Trophoblast cell (in vitro differentiated cells and primary cell): ENCODE results near the gene SASH1.

Experiments
- DNase-seq, 2 donors: peaks; one replicate each; pipeline ENCODE4 v3.0.0-alpha.2; 2016
- H2AFZ ChIP-seq: 2 replicates; pipeline ENCODE4 v1.6.1; 2013; ENCODE audit warnings: low read length, moderate library complexity, mild to moderate bottlenecking; ENCODE audit not compliant: insufficient read depth, poor library complexity
- H2AK5ac ChIP-seq: 2 replicates; pipeline ENCODE4 v1.6.1; 2013; ENCODE audit warnings: mild to moderate bottlenecking, low read length
- H2BK120ac ChIP-seq: 2 replicates; pipeline ENCODE4 v1.6.1; 2013; ENCODE audit warnings: low read length, mild to moderate bottlenecking, moderate library complexity; ENCODE audit not compliant: insufficient read depth, poor library complexity
- H2BK12ac ChIP-seq: 2 replicates; pipeline ENCODE4 v1.6.1; 2013; ENCODE audit warnings: mild to moderate bottlenecking, low read length, moderate library complexity
- H2BK5ac ChIP-seq: 2 replicates; pipeline ENCODE4 v1.6.1; 2013; ENCODE audit warnings: low read length, low read depth, moderate library complexity, mild to moderate bottlenecking; ENCODE audit not compliant: poor library complexity
- H3K14ac ChIP-seq: 2 replicates; pipeline ENCODE4 v1.6.1; 2013; ENCODE audit warnings: mild to moderate bottlenecking, low read length
- H3K18ac ChIP-seq: 2 replicates; pipeline ENCODE4 v1.6.1; 2013; ENCODE audit warnings: mild to moderate bottlenecking, low read length
- H3K23ac ChIP-seq: 2 replicates; pipeline ENCODE4 v1.6.1; 2013; ENCODE audit warnings: low read length
- H3K27ac ChIP-seq: 2 replicates; pipeline ENCODE4 v1.5.1; 2013; ENCODE audit warnings: low read depth, mild to moderate bottlenecking, inconsistent platforms, low read length, moderate library complexity
- H3K27me3 ChIP-seq: 2 replicates; pipeline ENCODE4 v1.6.1; 2013; ENCODE audit warnings: inconsistent platforms, mild to moderate bottlenecking, low read length, moderate library complexity; ENCODE audit not compliant: insufficient read depth
- H3K36me3 ChIP-seq, 2 experiments: 1 replicate in 1 of 2; 2 replicates in 1 of 2; pipeline ENCODE4 v1.6.1; 2013; ENCODE audit warnings: low read length in 2 of 2, mild to moderate bottlenecking in 2 of 2, moderate library complexity in 1 of 2; ENCODE audit not compliant: insufficient read depth in 2 of 2, control insufficient read depth in 1 of 2
- H3K4ac ChIP-seq: 2 replicates; pipeline ENCODE4 v1.6.1; 2013; ENCODE audit warnings: low read depth, mild to moderate bottlenecking, low read length, moderate library complexity
- H3K4me1 ChIP-seq, 2 experiments: 1 replicate in 1 of 2; 2 replicates in 1 of 2; pipeline ENCODE4 v1.6.1; 2013; ENCODE audit warnings: low read length in 2 of 2, mild to moderate bottlenecking in 2 of 2, moderate library complexity in 1 of 2; ENCODE audit not compliant: insufficient read depth in 2 of 2, control insufficient read depth in 1 of 2
- H3K4me2 ChIP-seq: 2 replicates; pipeline ENCODE4 v1.6.1; 2013; ENCODE audit warnings: inconsistent platforms, mild to moderate bottlenecking, low read length, moderate library complexity
- H3K4me3 ChIP-seq: 2 replicates; pipeline ENCODE4 v1.5.1; 2013; ENCODE audit warnings: mild to moderate bottlenecking, low read depth, low read length, inconsistent platforms
- H3K79me1 ChIP-seq: one replicate; pipeline ENCODE4 v1.6.1; 2013; ENCODE audit warnings: low read length
- H3K79me2 ChIP-seq: 2 replicates; pipeline ENCODE4 v1.6.1; 2013; ENCODE audit warnings: low read length, mild to moderate bottlenecking; ENCODE audit not compliant: control insufficient read depth, insufficient read depth, poor library complexity
- H3K9ac ChIP-seq: 2 replicates; pipeline ENCODE4 v1.6.1; 2013; ENCODE audit warnings: mild to moderate bottlenecking, low read length
- H3K9me3 ChIP-seq: 2 replicates; pipeline ENCODE4 v1.6.1; 2013; ENCODE audit warnings: low read depth, mild to moderate bottlenecking, control low read depth, inconsistent platforms, low read length; ENCODE audit not compliant: insufficient read depth
- H4K12ac ChIP-seq: 2 replicates; pipeline ENCODE4 v1.6.1; 2013; ENCODE audit warnings: low read depth, mild to moderate bottlenecking, low read length, moderate library complexity
- H4K8ac ChIP-seq: 2 replicates; pipeline ENCODE4 v1.6.1; 2013; ENCODE audit warnings: low read depth, mild to moderate bottlenecking, low read length, moderate library complexity
- H4K91ac ChIP-seq: one replicate; pipeline ENCODE4 v1.6.1; 2013; ENCODE audit warnings: low read depth, mild to moderate bottlenecking, low read length, moderate library complexity
- WGBS: extraction: QIAGEN DNeasy Blood & Tissue Kit; methylation state at CpG from one replicate; pipeline ENCODE4 v1.1.7; 2013; ENCODE audit warnings: missing lambda C conversion rate; ENCODE audit not compliant: insufficient read length, insufficient coverage; ENCODE audit errors: extremely low coverage; 5-methylcytosine and 5-hydroxymethylcytosine counted together

SASH1 gene

GRCh38 chr6:148566664-148567350 is 224.2 kb downstream of the SASH1 start:
- no CpG with 5 or more reads among the region's 3 CpGs for WGBS

GRCh38 chr6:148570456-148570855 is 227.8 kb downstream of the SASH1 start:
- Histone ChIP-seq H4K8ac (no peak overlapping the region), H3K79me2 (no peaks in the 10 kb centered on the region), H2AFZ (no peak overlapping the region), H4K91ac (no peak overlapping the region), H3K4me1 (no peaks in the 10 kb centered on the region), H3K4me2 (no peak overlapping the region), H3K9me3 (no peaks in the 10 kb centered on the region), H3K14ac (no peak overlapping the region), H3K4me3 (no peak overlapping the region), H3K27me3 (no peaks in the 10 kb centered on the region), H3K18ac (no peak overlapping the region), H4K12ac (no peak overlapping the region), H2BK12ac (no peak overlapping the region), H3K9ac (no peak overlapping the region), H2AK5ac (no peak overlapping the region), H3K4ac (no peak overlapping the region), H3K36me3 (no peaks in the 10 kb centered on the region), H2BK120ac (no peak overlapping the region), H3K79me1 (no peaks in the 10 kb centered on the region), H3K27ac (no peak overlapping the region), H2BK5ac (no peak overlapping the region), H3K23ac (no peak overlapping the region)
- DNase-seq = no peak
- no CpG with 5 or more reads among the region's 7 CpGs for WGBS

More at GRCh38 chr6:148566664-148567350, 224.2 kb downstream of the SASH1 start:
- H3K36me3 ChIP-seq = no peaks in the 10 kb centered on the region
- H3K18ac ChIP-seq = no peak overlapping the region
- no peak overlapping the region for H2AFZ ChIP-seq
- H2BK12ac ChIP-seq = no peak overlapping the region
- H3K9ac ChIP-seq = no peak overlapping the region
- H3K79me2 ChIP-seq = no peaks in the 10 kb centered on the region
- no peaks in the 10 kb centered on the region for H3K27me3 ChIP-seq
- H3K4ac ChIP-seq = no peak overlapping the region
- peaks cover 2% of the 10 kb centered on the region for H3K9me3 ChIP-seq
- no peaks in the 10 kb centered on the region for H3K79me1 ChIP-seq
- H2AK5ac ChIP-seq = no peak overlapping the region
- no peak overlapping the region for H2BK120ac ChIP-seq
- H2BK5ac ChIP-seq = no peak overlapping the region
- no peak overlapping the region for H4K8ac ChIP-seq
- H3K23ac ChIP-seq = no peak overlapping the region
- no peak for DNase-seq
- no peak overlapping the region for H3K14ac ChIP-seq
- no peak overlapping the region for H3K4me3 ChIP-seq
- H3K27ac ChIP-seq = no peak overlapping the region
- H4K91ac ChIP-seq = no peak overlapping the region
- no peak overlapping the region for H3K4me2 ChIP-seq
- no peak overlapping the region for H4K12ac ChIP-seq
- no peaks in the 10 kb centered on the region for H3K4me1 ChIP-seq

DNA sequence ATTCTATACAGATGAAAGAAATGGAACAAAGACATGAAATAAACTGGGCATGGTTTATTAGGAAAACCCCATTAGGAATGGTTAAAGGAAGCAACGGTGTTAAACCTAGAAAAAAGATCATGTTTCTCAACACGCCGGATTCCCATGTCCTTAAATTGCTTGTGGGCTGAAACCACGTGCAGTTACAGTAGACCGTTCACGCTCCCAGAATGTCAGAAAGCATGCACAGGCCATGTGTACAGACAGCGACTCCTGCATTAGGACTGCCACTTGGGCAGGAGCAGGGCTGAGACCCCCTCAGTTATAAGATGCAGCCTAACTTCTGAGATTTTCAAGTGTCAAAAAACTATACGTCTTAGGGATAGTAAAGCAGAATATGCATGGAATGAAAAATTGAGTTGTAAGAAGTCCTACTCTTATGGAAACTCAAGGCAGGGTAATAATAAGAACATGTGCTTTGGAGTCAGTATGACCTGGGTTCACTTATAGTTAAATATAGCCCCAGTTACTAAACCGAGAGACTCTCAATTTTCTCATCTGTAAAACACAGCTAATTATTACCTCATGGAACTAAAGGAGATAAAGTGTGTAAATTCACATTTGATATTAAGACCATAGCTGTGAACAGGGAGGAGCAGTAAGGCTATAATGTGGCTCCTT is 230.2 kb downstream of the SASH1 start:
- H3K9ac ChIP-seq = no peak overlapping the region
- no peak overlapping the region for H2BK120ac ChIP-seq
- H3K4me3 ChIP-seq = no peak overlapping the region
- H4K8ac ChIP-seq = no peak overlapping the region
- no peak overlapping the region for H2AK5ac ChIP-seq
- no peaks in the 10 kb centered on the region for H3K36me3 ChIP-seq
- H3K4ac ChIP-seq = no peak overlapping the region
- no peak overlapping the region for H2BK12ac ChIP-seq
- WGBS = no CpG with 5 or more reads among the region's 9 CpGs
- H3K14ac ChIP-seq = no peak overlapping the region
- no peaks in the 10 kb centered on the region for H3K4me1 ChIP-seq
- H3K4me2 ChIP-seq = no peak overlapping the region
- DNase-seq = no peak
- H4K12ac ChIP-seq = no peak overlapping the region
- H3K18ac ChIP-seq = no peak overlapping the region
- H3K27ac ChIP-seq = no peak overlapping the region
- H2BK5ac ChIP-seq = no peak overlapping the region
- no peaks in the 10 kb centered on the region for H3K9me3 ChIP-seq
- no peaks in the 10 kb centered on the region for H3K79me1 ChIP-seq
- H3K27me3 ChIP-seq = no peaks in the 10 kb centered on the region
- no peak overlapping the region for H2AFZ ChIP-seq
- no peaks in the 10 kb centered on the region for H3K79me2 ChIP-seq
- no peak overlapping the region for H3K23ac ChIP-seq
- no peak overlapping the region for H4K91ac ChIP-seq

DNA sequence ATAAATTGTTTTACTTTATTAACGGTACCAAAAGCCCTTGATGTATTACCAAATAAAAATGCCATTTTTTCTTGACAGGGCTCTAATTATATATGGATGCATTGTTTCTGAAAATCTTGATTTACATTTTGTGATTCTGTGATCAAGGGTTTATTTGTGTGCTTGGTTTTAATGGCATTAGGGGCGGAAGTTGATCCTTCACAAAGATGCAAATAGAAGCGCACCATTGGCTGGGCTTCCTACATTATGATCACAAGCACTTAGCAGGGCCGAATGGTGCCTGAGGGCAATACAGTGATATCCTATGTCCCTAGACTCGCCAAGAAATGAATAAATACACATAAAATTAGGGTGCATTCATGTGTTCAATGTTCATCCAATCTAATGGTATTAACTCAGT is 231.3 kb downstream of the SASH1 start:
- Histone ChIP-seq H3K79me2 (no peaks in the 10 kb centered on the region), H3K4me1 (no peaks in the 10 kb centered on the region), H2BK5ac (no peak overlapping the region), H3K79me1 (no peaks in the 10 kb centered on the region), H3K27me3 (no peaks in the 10 kb centered on the region), H3K27ac (no peak overlapping the region), H3K23ac (no peak overlapping the region), H2BK12ac (no peak overlapping the region), H2AK5ac (no peak overlapping the region), H4K8ac (no peak overlapping the region), H3K4me3 (no peak overlapping the region), H3K18ac (no peak overlapping the region), H2BK120ac (no peak overlapping the region), H4K12ac (no peak overlapping the region), H3K9me3 (no peaks in the 10 kb centered on the region), H2AFZ (no peak overlapping the region), H4K91ac (no peak overlapping the region), H3K9ac (no peak overlapping the region), H3K4me2 (no peak overlapping the region), H3K36me3 (no peaks in the 10 kb centered on the region), H3K4ac (no peak overlapping the region), H3K14ac (no peak overlapping the region)
- WGBS = no CpG with 5 or more reads among the region's 5 CpGs
- no peak for DNase-seq
